Dedifferentiated amniotic fluid mesenchymal stem cell (primary cell): ENCODE data around the gene GJA1.
"Not testable (repeated sequence)": the region's sequence is repeated elsewhere in the genome, so short reads cannot be mapped to it uniquely, and the experiment has no call there.

ENCODE experiments used
- DNase-seq: peaks from one replicate; pipeline ENCODE4 v3.0.0-alpha.2; 2016; ENCODE audit errors: extremely low spot score

Gene GJA1

DNA sequence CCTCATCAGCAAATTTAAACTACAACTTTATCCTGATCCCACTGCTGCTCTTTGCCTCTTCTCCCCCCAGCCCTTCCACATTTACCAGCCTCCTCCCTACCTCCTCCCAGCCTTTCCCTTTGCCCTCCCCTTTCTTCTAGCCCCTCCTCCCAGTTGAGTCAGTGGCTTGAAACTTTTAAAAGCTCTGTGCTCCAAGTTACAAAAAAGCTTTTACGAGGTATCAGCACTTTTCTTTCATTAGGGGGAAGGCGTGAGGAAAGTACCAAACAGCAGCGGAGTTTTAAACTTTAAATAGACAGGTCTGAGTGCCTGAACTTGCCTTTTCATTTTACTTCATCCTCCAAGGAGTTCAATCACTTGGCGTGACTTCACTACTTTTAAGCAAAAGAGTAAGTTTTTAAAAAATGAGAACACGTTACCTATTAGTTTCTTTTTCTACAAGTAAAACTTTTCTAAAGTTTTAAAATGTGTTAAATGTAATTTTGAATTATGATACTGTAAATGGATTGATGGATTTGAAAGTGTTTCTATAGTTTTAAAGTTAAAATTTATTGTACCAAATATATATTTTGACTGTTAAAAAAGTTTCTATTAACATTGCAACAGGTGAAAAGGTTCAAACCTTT, at the start of gene GJA1:
TSS of gene GJA1 (plus strand) at position 203 of the 626 bp plus-strand sequence. CDS start 11,202 bp downstream, outside the sequence.
- DNase-seq, result peak; percentile 91

- not testable (repeated sequence) for DNase-seq
These were observed 48.9 kb upstream of the GJA1 start for GRCh38 chr6:121386551-121386950.

DNA sequence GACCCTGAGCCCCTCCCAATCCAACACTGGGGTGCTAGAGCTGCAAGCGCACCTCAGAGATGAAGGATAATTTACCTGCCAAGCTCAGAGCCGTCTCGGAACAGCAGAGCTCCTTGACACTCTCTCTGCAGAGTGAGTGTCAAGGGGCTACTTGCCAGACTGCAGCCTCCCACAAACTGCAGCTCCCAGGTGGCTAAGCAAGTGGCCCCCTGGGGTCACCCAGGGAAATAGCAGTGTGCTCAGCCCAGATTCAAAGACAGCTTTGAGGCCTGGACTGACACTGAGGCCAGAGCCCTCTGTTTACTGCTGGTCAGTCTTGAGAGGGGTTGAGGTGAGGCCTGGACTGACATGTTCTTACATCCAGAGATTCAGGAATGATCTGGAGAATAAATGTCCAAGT, 46.0 kb upstream of the GJA1 start:
- no peak for DNase-seq

GRCh38 chr6:121393731-121394505, 41.5 kb upstream of the GJA1 start:
- no peak for DNase-seq

DNA sequence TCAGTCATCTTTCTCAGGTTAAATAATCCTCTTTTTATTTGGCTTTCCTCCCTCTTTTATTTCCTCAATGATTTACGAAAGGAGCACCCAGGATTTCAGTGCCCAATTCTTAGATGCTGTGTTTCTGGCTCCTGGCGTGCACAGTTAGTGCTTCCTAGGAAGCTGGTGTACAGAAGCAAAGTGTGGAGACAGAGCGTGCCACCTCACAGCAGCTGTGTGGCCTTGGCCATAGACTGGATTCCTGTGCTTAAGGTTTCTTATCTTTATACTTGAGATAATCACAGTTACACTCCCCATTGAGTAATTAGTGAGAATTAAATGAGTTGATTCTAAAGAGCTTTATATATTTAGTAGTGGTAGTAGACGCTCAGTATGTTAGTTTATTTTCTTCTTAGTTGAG, 39.7 kb upstream of the GJA1 start:
- DNase-seq, result no peak

- not testable (repeated sequence) for DNase-seq
These were observed 38.3 kb upstream of the GJA1 start for GRCh38 chr6:121397188-121397587.

DNA sequence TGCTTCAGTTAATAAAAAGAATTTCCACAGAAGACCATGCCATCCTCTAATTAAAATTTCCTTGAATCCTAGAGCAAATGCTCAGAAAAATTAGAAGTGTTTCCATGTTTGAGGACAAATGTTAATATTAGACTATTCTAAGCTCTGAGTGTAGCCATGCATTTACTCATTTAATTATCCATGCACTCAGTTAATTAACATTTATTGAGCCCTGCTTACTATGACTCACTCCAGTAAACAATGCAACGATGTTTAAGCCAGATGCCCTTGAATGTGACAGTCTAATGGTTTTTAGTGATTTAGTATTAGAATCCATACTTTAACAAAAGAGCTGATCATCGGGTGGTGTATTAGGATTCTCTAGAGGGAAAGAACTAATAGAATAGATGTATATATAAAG, 37.3 kb upstream of the GJA1 start:
- no peak for DNase-seq

DNA sequence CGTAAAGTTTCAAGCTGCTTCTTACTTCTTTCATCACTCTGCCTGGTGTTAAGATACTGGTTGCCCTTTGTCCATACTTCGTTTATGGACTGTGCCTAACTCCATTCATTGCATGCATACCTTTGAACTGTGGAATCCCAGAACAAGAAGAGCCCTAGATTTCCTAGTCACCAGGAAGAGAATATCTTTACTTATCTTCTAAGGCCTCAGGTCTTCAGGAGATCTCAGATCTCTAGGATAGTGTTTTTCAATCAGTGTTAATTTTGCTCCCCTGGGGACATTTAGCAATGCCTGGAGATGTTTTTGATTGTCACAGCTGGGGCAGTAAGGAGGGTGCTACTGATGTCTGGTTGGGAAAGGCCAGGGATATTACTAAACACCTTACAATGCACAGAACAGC, 35.5 kb upstream of the GJA1 start:
- DNase-seq, result no peak

GRCh38 chr6:121403964-121404363, 31.5 kb upstream of the GJA1 start:
- no peak for DNase-seq

DNA sequence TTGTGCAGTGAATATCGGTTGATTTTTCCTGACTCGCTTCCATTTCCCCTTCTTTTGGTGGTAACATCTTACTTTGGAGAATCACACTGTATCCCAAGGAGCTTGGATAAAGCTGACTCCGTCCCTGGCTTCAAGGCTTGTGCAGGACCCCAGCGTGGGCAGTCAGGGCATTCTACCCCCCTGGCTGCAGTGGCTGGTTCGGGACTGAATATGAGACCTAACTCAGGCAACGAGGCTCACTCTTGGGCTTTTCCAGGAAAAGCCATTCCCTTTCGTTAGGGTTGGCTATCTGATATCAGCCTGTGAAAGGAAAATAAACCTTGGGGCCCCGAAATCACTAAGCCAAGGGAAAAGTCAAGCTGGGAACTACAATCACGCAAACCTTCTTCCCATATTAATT, 30.1 kb upstream of the GJA1 start:
- DNase-seq, result no peak

- no peak for DNase-seq
These were observed 27.1 kb upstream of the GJA1 start for GRCh38 chr6:121408321-121408720.

GRCh38 chr6:121413879-121414278, 21.6 kb upstream of the GJA1 start:
- peak; percentile 45 for DNase-seq

DNA sequence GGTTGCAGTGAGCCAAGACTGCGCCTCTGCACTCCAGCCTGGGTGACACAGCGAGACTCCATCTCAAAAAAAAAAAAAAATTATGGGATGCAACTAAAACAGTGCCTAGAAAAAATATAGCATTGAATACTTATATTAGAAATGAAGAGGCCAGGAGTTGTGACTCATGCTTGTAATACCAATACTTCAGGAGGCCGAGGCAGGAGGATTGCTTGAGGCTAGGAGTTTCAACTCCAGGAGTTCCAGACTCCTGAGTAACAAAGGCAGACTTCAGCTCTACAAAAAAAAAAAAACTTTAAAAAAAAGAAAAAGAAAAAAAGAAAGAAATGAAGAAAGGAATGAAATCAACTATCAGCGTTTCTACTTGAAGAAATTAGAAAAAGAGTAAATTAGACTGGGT, 17.1 kb upstream of the GJA1 start:
- no peak for DNase-seq

- DNase-seq, result no peak
These were observed 8.8 kb upstream of the GJA1 start for GRCh38 chr6:121426686-121427085.

DNA sequence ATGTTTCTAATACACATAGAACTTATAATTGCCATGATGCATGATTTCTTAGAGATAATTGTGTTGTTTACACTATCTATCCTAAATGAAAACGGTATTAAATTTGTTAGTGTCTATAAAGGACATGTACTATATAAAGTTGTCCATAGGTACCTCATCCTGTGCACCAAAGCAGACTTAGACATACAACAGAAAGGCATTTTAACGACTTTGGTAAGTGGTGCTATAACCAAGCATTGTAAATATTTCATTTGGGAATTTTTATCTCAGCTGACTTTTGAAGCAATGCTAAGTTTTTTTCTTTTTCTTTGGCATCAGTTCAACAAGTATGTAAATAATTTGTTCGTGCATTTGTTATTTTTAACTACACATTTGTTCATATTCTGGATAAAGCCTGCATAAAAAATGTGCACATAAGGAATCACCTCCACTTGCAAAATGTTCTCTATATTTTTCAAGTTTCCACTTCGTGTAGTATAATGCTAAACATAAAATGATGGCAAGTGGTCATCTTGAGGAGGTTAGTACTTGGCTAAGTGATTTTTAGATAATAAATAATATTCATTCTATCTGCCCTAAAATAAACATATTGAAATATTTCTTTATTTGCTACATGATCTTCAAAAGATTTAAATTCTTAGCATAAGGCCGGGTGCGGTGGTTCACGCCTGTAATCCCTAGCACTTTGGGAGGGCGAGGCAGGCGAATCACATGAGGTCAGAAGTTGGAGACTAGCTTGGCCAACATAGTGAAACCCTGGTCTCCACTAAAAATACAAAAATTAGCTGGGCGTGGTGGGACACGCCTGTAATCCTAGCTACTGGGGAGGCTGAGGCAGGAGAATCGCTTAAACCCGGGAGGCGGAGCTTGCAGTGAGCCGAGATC, 6.3 kb upstream of the GJA1 start:
- no peak for DNase-seq

GRCh38 chr6:121430514-121431460, 4.7 kb upstream of the GJA1 start:
- DNase-seq, result peak; percentile 72

GRCh38 chr6:121431776-121432175, 3.7 kb upstream of the GJA1 start:
- not testable (repeated sequence) for DNase-seq

DNA sequence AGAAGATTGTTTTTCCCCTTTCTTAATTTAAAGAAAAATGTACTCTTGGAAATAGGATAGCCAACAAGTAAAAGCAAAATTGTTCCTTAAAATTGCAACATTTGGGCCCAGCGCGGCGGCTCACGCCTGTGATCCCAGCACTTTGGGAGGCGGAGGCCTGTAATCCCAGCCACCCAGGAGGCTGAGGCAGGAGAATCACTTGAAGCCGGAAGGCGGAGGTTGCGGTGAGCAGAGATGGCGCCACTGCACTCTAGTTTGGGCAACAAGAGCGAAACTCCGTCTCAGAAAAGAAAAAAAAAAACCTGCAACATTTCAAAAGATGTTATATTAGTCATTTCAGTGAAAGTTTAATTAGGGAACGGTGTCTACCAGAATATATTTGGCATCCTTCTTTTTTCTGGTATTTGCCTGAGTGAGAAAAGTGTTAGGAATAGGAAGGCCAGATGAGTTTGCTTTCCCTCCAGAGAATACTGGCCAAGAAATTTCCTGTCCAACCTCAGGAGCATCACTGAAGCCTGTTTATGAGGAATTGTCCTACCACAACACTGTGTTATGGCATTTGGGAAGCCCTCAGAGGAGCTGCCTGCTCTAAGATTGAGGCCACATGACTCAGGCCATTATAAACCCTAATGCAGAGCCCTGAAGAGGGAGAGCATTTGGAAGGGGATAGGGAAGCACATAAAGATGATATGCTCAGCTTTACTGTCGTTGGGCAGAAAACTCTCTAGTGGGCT, 1.2 kb upstream of the GJA1 start:
- no peak for DNase-seq

- no peak for DNase-seq
These were observed 920 bp downstream of the GJA1 start for GRCh38 chr6:121436274-121436857.
